HG03066 (cell line): Measurements from ENCODE around the gene MYD88.
"Not testable (repeated sequence)": the region's sequence is repeated elsewhere in the genome, so short reads cannot be mapped to it uniquely, and the experiment has no call there.

Experiments used
- ATAC-seq: cut with Tn5 transposase; IDR thresholded peaks from one replicate; pipeline ENCODE4 v1.9.1; 2021; ENCODE audit warnings: low read depth; ENCODE audit not compliant: unreplicated experiment

MYD88 gene

GRCh38 chr3:38124324-38125122 lies 13.9 kb upstream of the MYD88 start:
- no peak for ATAC-seq

GRCh38 chr3:38125305-38126120 lies 12.9 kb upstream of the MYD88 start:
- ATAC-seq: no peak

- ATAC-seq: no peak
Measured at GRCh38 chr3:38126121-38126892, 12.2 kb upstream of the MYD88 start.

GRCh38 chr3:38127611-38128302 lies 10.7 kb upstream of the MYD88 start:
- ATAC-seq: no peak

- no peak for ATAC-seq
Measured at GRCh38 chr3:38128303-38128655, 10.2 kb upstream of the MYD88 start.

- ATAC-seq: no peak
Measured at GRCh38 chr3:38129058-38129457, 9.4 kb upstream of the MYD88 start.

GRCh38 chr3:38130631-38131065 lies 7.8 kb upstream of the MYD88 start:
- no peak for ATAC-seq

- no peak for ATAC-seq
Measured at GRCh38 chr3:38131621-38132369, 6.7 kb upstream of the MYD88 start.

DNA sequence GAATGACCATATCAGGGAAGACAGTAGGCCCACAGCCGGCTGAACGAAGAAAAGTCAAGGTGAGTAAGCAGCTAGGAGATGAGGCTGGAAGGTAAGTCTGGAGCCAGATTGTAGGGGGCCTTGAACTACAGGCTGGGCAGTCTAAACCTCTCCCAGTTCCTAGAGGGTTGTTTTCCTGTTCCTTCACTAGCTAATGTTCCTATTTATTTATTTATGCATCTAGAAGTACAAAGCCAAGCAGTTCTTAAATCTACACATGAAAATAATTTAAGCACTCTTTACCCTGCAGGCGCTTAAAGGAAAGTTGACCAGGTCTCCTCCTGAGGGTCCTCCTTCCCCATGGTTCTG lies 5.3 kb upstream of the MYD88 start:
- no peak for ATAC-seq

GRCh38 chr3:38133557-38134405 lies 4.7 kb upstream of the MYD88 start:
- ATAC-seq: no peak

DNA sequence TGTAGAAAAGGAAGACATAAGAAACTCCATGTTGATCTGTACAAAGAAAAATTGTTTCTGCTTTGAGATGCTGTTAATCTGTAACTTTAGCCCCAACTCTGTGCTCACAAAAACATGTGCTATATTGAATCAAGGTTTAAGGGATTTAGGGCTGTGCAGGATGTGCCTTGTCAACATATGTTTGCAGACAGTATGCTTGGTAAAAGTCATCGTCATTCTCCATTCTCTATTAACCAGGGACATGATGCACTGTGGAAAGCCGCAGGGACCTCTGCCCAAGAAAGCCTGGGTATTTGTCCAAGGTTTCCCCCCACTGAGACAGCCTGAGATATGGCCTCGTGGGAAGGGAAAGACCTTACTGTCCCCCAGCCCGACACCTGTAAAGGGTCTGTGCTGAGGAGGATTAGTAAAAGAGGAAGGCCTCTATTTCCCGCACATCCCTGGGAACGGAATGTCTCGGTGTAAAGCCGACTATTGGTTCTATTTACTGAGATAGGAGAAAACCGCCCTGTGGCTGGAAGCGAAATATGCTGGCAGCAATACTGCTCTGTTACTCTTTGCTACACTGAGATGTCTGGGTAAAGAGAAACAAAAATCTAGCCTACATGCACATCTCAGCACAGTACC lies 3.8 kb upstream of the MYD88 start:
- ATAC-seq: not testable (repeated sequence)

DNA sequence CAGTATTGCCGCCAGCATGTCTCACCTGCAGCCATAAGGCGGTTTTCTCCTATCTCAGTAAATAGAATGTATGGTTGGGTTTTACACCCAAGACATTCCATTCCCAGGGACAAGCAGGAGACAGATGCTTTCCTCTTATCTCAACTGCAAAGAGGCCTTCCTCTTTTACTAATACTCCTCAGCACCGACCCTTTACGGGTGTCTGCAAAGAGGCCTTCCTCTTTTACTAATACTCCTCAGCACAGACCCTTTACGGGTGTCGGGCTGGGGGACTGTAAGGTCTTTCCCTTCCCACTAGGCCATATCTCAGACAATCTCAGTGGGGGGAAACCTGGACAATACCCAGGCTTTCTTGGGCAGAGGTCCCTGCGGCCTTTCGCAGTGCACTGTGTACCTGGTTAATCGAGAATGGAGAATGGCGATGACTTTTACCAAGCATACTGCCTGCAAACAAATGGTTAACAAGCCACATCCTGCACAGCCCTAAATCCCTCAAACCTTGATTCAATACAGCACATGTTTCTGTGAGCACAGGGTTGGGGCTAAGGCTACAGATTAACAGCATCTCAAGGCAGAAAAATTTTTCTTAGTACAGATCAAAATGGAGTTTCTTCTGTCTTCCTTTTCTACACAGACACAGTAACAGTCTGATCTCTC lies 2.7 kb upstream of the MYD88 start:
- ATAC-seq: not testable (repeated sequence)

GRCh38 chr3:38136393-38136776 lies 2.1 kb upstream of the MYD88 start:
- no peak for ATAC-seq

DNA sequence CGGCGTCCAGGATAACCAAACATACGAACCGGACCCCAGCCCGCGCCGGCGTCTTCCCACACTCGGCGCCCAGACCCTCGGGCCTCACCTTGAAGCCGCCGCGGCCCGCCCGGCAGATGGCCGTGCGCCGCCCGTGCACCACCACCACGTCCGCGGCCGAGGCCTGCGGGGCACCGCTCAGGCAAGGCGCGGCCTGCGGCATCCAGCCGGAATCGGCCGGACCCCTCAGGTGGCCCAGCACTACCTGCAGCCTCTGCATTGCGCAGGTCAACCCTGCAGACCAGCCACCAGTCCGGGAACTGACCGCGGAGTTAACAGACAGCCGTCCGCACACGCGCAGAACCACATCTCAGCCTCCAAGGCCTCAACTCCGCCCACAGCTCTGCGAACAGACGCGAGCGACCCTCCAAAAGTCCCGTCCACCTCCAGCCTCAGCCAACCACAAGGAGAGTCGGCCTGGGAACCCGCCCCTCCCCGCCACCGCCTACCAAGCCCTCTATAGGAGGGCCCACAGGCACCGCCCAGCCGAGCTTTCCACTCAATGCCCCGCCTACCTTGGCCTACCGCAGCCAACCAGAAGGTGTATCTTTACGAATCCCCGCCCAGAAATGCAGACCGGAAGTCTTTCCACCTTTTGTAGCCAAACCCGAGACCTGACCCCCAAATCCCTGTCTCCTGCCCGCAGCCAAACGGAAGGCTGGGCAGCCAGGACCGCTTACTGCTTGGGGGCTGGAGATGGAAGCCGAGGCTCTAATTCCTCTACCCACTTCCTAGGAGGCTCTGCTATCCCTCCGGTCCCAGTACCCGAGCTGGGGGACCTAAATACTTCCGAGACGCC lies 1.5 kb upstream of the MYD88 start, which contains the start of gene ACAA1:
ACAA1 (minus strand) TSS at position 351 of the 838 bp plus-strand sequence; CDS start at position 259, 92 bp downstream.
- ATAC-seq: peak; percentile 82

DNA sequence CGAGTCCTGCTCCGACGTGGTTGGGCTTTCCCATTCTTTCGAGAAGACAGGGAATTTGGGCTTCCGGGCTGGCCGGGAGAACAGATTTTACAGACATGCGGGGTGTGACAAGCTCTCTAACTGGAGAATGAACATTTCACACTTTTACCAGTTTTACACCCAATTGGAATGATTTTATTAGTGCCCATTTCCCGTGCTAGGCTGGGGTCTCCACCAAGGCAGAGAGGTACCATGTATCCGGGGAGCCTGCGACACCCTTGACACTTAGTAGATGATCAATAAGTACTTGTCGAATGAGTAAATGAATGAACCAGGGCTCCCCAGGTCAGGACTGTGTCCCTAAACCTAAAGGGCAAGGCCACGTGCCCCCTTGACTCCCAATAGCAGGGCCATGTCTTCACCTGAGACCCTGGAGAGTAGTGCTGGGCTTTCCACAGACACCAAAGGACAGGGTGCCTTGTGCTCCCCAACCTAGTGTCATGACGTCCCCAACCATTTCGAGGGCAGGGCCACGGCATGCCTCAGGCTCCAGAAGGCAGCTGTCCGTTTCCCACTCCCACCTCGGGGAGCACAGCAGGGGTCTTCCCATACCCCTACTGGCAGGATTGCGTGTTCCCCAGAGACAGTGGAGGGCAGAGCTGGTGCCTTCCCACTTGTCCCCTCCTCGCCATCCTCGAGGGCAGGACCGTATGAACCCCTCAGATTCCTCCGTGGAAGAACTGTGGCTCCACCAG lies 679 bp upstream of the MYD88 start:
- ATAC-seq: no peak

GRCh38 chr3:38139191-38139590 lies 730 bp downstream of the MYD88 start:
- no peak for ATAC-seq
